Measurements from ENCODE around the gene SPEF1. TPM values are rescaled to one million over a fixed set of nuclear protein-coding genes. Genes with fewer than 3 reads are reported as not detected.
A peak's percentile ranks its signal among the peaks of the same experiment; 100 is the strongest.

Gene SPEF1
- total RNA-seq, 2 donors from 2014 or later: 0.14 TPM; not detected in 1

GRCh38 chr20:3749689-3750531, 31.3 kb downstream of the SPEF1 start:
- peak; percentile 30 to 52 for ATAC-seq

GRCh38 chr20:3749087-3749688, 32.1 kb downstream of the SPEF1 start:
- H3K36me3 Mint-ChIP-seq: no peaks in the 10 kb centered on the region

More at GRCh38 chr20:3749689-3750531, 31.3 kb downstream of the SPEF1 start:
- Mint-ChIP-seq H3K36me3 (no peaks in the 10 kb centered on the region), H3K9me3 (no peaks in the 10 kb centered on the region), H3K27ac (no peak overlapping the region)
- DNase-seq (ENCODE audit: low spot score in 2 of 2): peak in 1 of 2 donors; percentile 59

GRCh38 chr20:3748073-3748472, 33.2 kb downstream of the SPEF1 start:
- H3K27ac Mint-ChIP-seq: no peak overlapping the region
- DNase-seq (ENCODE audit: low spot score in 2 of 2): no peak
- no peaks in the 10 kb centered on the region for H3K9me3 Mint-ChIP-seq
- H3K36me3 Mint-ChIP-seq: no peaks in the 10 kb centered on the region
- no peak for ATAC-seq

More at GRCh38 chr20:3749087-3749688, 32.1 kb downstream of the SPEF1 start:
- Mint-ChIP-seq H3K9me3 (no peaks in the 10 kb centered on the region), H3K27ac (no peak overlapping the region)
- no peak for ATAC-seq
- no peak for DNase-seq (ENCODE audit: low spot score in 2 of 2)

GRCh38 chr20:3747471-3747870, 33.8 kb downstream of the SPEF1 start:
- ATAC-seq: no peak
- Mint-ChIP-seq H3K36me3 (no peaks in the 10 kb centered on the region), H3K9me3 (no peaks in the 10 kb centered on the region), H3K27ac (no peak overlapping the region)
- no peak for DNase-seq (ENCODE audit: low spot score in 2 of 2)

GRCh38 chr20:3745686-3746173, 35.5 kb downstream of the SPEF1 start:
- H3K27ac Mint-ChIP-seq: no peak overlapping the region
- no peak for DNase-seq (ENCODE audit: low spot score in 2 of 2)
- H3K9me3 Mint-ChIP-seq: no peaks in the 10 kb centered on the region
- no peak for ATAC-seq
- no peaks in the 10 kb centered on the region for H3K36me3 Mint-ChIP-seq

- DNase-seq (ENCODE audit: low spot score in 2 of 2) (peak in 1 of 2 donors; percentile 60), ATAC-seq (peak in 1 of 2 donors; percentile 71)
- H3K36me3 Mint-ChIP-seq: no peaks in the 10 kb centered on the region
- no peaks in the 10 kb centered on the region for H3K9me3 Mint-ChIP-seq
- H3K27ac Mint-ChIP-seq: no peak overlapping the region
These were observed 36.2 kb downstream of the SPEF1 start for GRCh38 chr20:3744806-3745685.

- no peaks in the 10 kb centered on the region for H3K9me3 Mint-ChIP-seq
- H3K36me3 Mint-ChIP-seq: no peaks in the 10 kb centered on the region
- no peak for ATAC-seq
- no peak for DNase-seq (ENCODE audit: low spot score in 2 of 2)
- H3K27ac Mint-ChIP-seq: no peak overlapping the region
These were observed 37.2 kb downstream of the SPEF1 start for GRCh38 chr20:3744037-3744436.

GRCh38 chr20:3743251-3743650, 38.0 kb downstream of the SPEF1 start:
- H3K9me3 Mint-ChIP-seq: no peaks in the 10 kb centered on the region
- DNase-seq (ENCODE audit: low spot score in 2 of 2) (no peak), ATAC-seq (no peak)
- H3K36me3 Mint-ChIP-seq: no peaks in the 10 kb centered on the region
- H3K27ac Mint-ChIP-seq: no peak overlapping the region

GRCh38 chr20:3741836-3742458, 39.3 kb downstream of the SPEF1 start:
- Mint-ChIP-seq H3K36me3 (no peaks in the 10 kb centered on the region), H3K27ac (no peak overlapping the region), H3K9me3 (no peaks in the 10 kb centered on the region)
- ATAC-seq: no peak
- no peak for DNase-seq (ENCODE audit: low spot score in 2 of 2)

- DNase-seq (ENCODE audit: low spot score in 2 of 2) (no peak), ATAC-seq (no peak)
- H3K27ac Mint-ChIP-seq: no peak overlapping the region
- no peaks in the 10 kb centered on the region for H3K9me3 Mint-ChIP-seq
- H3K36me3 Mint-ChIP-seq: no peaks in the 10 kb centered on the region
These were observed 40.5 kb downstream of the SPEF1 start for GRCh38 chr20:3740615-3741301.

GRCh38 chr20:3739926-3740451, 41.3 kb downstream of the SPEF1 start:
- ATAC-seq: no peak
- Mint-ChIP-seq H3K27ac (no peak overlapping the region), H3K36me3 (no peaks in the 10 kb centered on the region), H3K9me3 (no peaks in the 10 kb centered on the region)
- no peak for DNase-seq (ENCODE audit: low spot score in 2 of 2)

- H3K27ac Mint-ChIP-seq: peak overlapping the region in 1 of 2 donors; percentile 39
- no peak for ATAC-seq
- no peaks in the 10 kb centered on the region for H3K9me3 Mint-ChIP-seq
These were observed 42.0 kb downstream of the SPEF1 start for GRCh38 chr20:3739054-3739925.

GRCh38 chr20:3738111-3739053, 42.9 kb downstream of the SPEF1 start:
- H3K9me3 Mint-ChIP-seq: no peaks in the 10 kb centered on the region
- ATAC-seq: no peak

More at GRCh38 chr20:3739054-3739925, 42.0 kb downstream of the SPEF1 start:
- H3K36me3 Mint-ChIP-seq: no peaks in the 10 kb centered on the region
- no peak for DNase-seq (ENCODE audit: low spot score in 2 of 2)

GRCh38 chr20:3735768-3736167, 45.5 kb downstream of the SPEF1 start:
- Mint-ChIP-seq H3K36me3 (no peaks in the 10 kb centered on the region), H3K9me3 (no peaks in the 10 kb centered on the region), H3K27ac (no peak overlapping the region)
- ATAC-seq (no peak), DNase-seq (ENCODE audit: low spot score in 2 of 2) (no peak)

More at GRCh38 chr20:3738111-3739053, 42.9 kb downstream of the SPEF1 start:
- peak overlapping the region in 1 of 2 donors; percentile 39 for H3K27ac Mint-ChIP-seq
- no peak for DNase-seq (ENCODE audit: low spot score in 2 of 2)
- no peaks in the 10 kb centered on the region for H3K36me3 Mint-ChIP-seq
